OCI-LY1 (cell line): ENCODE results near the gene IL10RB.

Experiments used
- H2AFZ ChIP-seq: fragments of 200-600 bp; sonication (generic), shearing (Covaris generic); 2 replicates; pipeline ENCODE4 v1.6.0; 2014; ENCODE audit warnings: antibody characterized with exemption, mild to moderate bottlenecking, low read length
- H3F3A ChIP-seq: fragments of 200-600 bp; sonication (generic), shearing (Covaris generic); 2 replicates; pipeline ENCODE4 v1.6.0; 2014; ENCODE audit warnings: mild to moderate bottlenecking, antibody characterized with exemption, low read length, moderate library complexity; ENCODE audit not compliant: insufficient read depth
- H3K27ac ChIP-seq: fragments of 200-600 bp; sonication (generic); 2 replicates; pipeline ENCODE4 v1.5.1; 2014; ENCODE audit warnings: low read length, mixed run types, mild to moderate bottlenecking, low read depth; ENCODE audit not compliant: poor library complexity, severe bottlenecking
- H3K27me3 ChIP-seq: fragments of 200-600 bp; sonication (generic); 2 replicates; pipeline ENCODE4 v1.6.0; 2014; ENCODE audit warnings: antibody characterized with exemption, mild to moderate bottlenecking, low read length, moderate library complexity; ENCODE audit not compliant: insufficient read depth
- H3K36me3 ChIP-seq: fragments of 200-600 bp; sonication (generic); 2 replicates; pipeline ENCODE4 v1.6.1; 2014; ENCODE audit warnings: mild to moderate bottlenecking, antibody characterized with exemption, low read length, moderate library complexity, mixed read lengths; ENCODE audit not compliant: insufficient read depth
- H3K4me1 ChIP-seq: fragments of 200-600 bp; sonication (generic); 2 replicates; pipeline ENCODE4 v1.5.1; 2014; ENCODE audit warnings: mild to moderate bottlenecking, low read length, moderate library complexity; ENCODE audit not compliant: insufficient read depth, severe bottlenecking
- H3K4me2 ChIP-seq: fragments of 200-600 bp; sonication (generic), shearing (Covaris generic); 2 replicates; pipeline ENCODE4 v1.6.1; 2014; ENCODE audit warnings: low read length
- H3K4me3 ChIP-seq: fragments of 200-600 bp; sonication (generic); 2 replicates; pipeline ENCODE4 v1.5.1; 2014; ENCODE audit warnings: low read length, low read depth, mild to moderate bottlenecking, mixed read lengths; ENCODE audit not compliant: poor library complexity, severe bottlenecking
- H3K79me2 ChIP-seq: fragments of 200-600 bp; shearing (Covaris generic); 2 replicates; pipeline ENCODE4 v1.6.1; 2016; ENCODE audit warnings: mixed run types, low read length, mixed read lengths; ENCODE audit not compliant: insufficient read depth
- H3K9ac ChIP-seq: fragments of 200-600 bp; sonication (generic), shearing (Covaris generic); 2 replicates; pipeline ENCODE4 v1.6.1; 2014; ENCODE audit warnings: mild to moderate bottlenecking, low read length, mixed read lengths
- H3K9me2 ChIP-seq: fragments of 200-600 bp; sonication (generic), shearing (Covaris generic); 2 replicates; pipeline ENCODE4 v1.6.1; 2014; ENCODE audit warnings: low read depth, mild to moderate bottlenecking, low read length, mixed read lengths
- H3K9me3 ChIP-seq: fragments of 200-600 bp; shearing (Covaris generic); 2 replicates; pipeline ENCODE4 v1.6.1; 2014; ENCODE audit warnings: low read length, mixed read lengths
- H4K20me1 ChIP-seq: fragments of 200-600 bp; sonication (generic), shearing (Covaris generic); 2 replicates; pipeline ENCODE4 v1.6.0; 2016; ENCODE audit warnings: mild to moderate bottlenecking, low read length; ENCODE audit not compliant: insufficient read depth
- CTCF ChIP-seq: fragments of 200-600 bp; sonication (generic), shearing (Covaris generic); IDR thresholded peaks from 2 replicates; pipeline ENCODE4 v1.5.1; 2017; ENCODE audit warnings: mild to moderate bottlenecking, antibody characterized with exemption, low read length, moderate library complexity, mixed read lengths
- EZH2 ChIP-seq: fragments of 200-600 bp; sonication (generic), shearing (Covaris generic); IDR thresholded peaks from 2 replicates; pipeline ENCODE4 v1.8.0; 2017; ENCODE audit warnings: borderline replicate concordance, mixed run types, mild to moderate bottlenecking, antibody characterized with exemption, low read length, moderate library complexity, mixed read lengths

Gene IL10RB

GRCh38 chr21:33279330-33279820 is 13.2 kb downstream of the IL10RB start:
- no peaks in the 10 kb centered on the region for H3K79me2 ChIP-seq
- no peak for TF ChIP-seq CTCF
- TF ChIP-seq EZH2: no peak
- H3K4me1 ChIP-seq: no peaks in the 10 kb centered on the region
- H2AFZ ChIP-seq: no peak overlapping the region
- no peaks in the 10 kb centered on the region for H3F3A ChIP-seq
- no peaks in the 10 kb centered on the region for H3K27me3 ChIP-seq
- H3K9me3 ChIP-seq: peaks cover 8% of the 10 kb centered on the region; the same call in 1 of the 2 replicates
- H3K9me2 ChIP-seq: no peaks in the 10 kb centered on the region
- no peaks in the 10 kb centered on the region for H4K20me1 ChIP-seq
- H3K4me2 ChIP-seq: no peak overlapping the region
- no peak overlapping the region for H3K27ac ChIP-seq
- H3K4me3 ChIP-seq: no peak overlapping the region
- H3K36me3 ChIP-seq: peaks cover 93% of the 10 kb centered on the region
- no peak overlapping the region for H3K9ac ChIP-seq

- Histone ChIP-seq H3K9me3 (peaks cover 8% of the 10 kb centered on the region; the same call in 1 of the 2 replicates), H3K27ac (no peak overlapping the region), H4K20me1 (no peaks in the 10 kb centered on the region), H3K79me2 (no peaks in the 10 kb centered on the region), H3K9ac (no peak overlapping the region), H3K4me3 (no peak overlapping the region), H3K4me1 (no peaks in the 10 kb centered on the region), H3K27me3 (no peaks in the 10 kb centered on the region), H3K9me2 (no peaks in the 10 kb centered on the region), H3K36me3 (peaks cover 89% of the 10 kb centered on the region), H3K4me2 (no peak overlapping the region), H2AFZ (no peak overlapping the region), H3F3A (no peaks in the 10 kb centered on the region)
- TF ChIP-seq EZH2 (no peak), CTCF (no peak)
These were observed 15.0 kb downstream of the IL10RB start for GRCh38 chr21:33281096-33281652.

DNA sequence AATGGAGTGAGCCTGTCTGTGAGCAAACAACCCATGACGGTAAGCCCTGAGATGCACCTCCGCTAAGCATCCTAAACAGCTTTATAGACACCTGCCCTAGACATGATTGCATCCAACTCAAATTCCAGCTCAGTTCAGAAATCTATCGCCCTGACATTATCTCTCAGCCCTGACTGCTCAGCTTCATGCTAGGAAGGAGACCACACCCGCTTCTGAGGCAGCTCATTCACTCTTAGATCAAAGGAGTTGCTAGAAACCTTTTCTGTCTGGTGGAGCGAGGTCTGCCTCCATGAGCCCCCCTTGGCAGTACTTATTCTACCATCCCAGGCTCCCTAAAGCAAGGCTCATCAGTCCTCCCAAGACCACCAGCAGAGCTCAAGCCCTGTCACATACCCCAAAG is 17.0 kb downstream of the IL10RB start:
- no peak overlapping the region for H2AFZ ChIP-seq
- H3K36me3 ChIP-seq: peaks cover 84% of the 10 kb centered on the region
- no peak overlapping the region for H3K27ac ChIP-seq
- H3K79me2 ChIP-seq: no peaks in the 10 kb centered on the region
- H3K9me3 ChIP-seq: peaks cover 8% of the 10 kb centered on the region; the same call in 1 of the 2 replicates
- no peak overlapping the region for H3K9ac ChIP-seq
- H4K20me1 ChIP-seq: no peaks in the 10 kb centered on the region
- H3K4me1 ChIP-seq: peaks cover 9% of the 10 kb centered on the region
- no peaks in the 10 kb centered on the region for H3K27me3 ChIP-seq
- no peak overlapping the region for H3K4me2 ChIP-seq
- no peaks in the 10 kb centered on the region for H3F3A ChIP-seq
- no peaks in the 10 kb centered on the region for H3K9me2 ChIP-seq
- no peak overlapping the region for H3K4me3 ChIP-seq
- TF ChIP-seq CTCF: no peak
- no peak for TF ChIP-seq EZH2
